Right atrium auricular region (tissue), 2 donors: ENCODE data around the gene ROCK2. TPM values are rescaled to one million over a fixed set of nuclear protein-coding genes. Genes with fewer than 3 reads are reported as not detected.
"Not testable (repeated sequence)": the region's sequence is repeated elsewhere in the genome, so short reads cannot be mapped to it uniquely, and the experiment has no call there.

Source experiments
- DNase-seq: peaks from one replicate; pipeline ENCODE4 v3.0.0-alpha.2; 2019; ENCODE audit warnings: low spot score
- H3K27ac ChIP-seq, 2 donors: fragments of 200-600 bp; sonication (generic); 1 replicate in 1 of 2; 2 replicates in 1 of 2; pipeline ENCODE4 v1.5.1; 2016 to 2019
- H3K27me3 ChIP-seq, 2 donors: fragments of 200-600 bp; sonication (generic); one replicate each; pipeline versions ENCODE4 v1.5.1 to v1.6.0; 2017 to 2019
- H3K36me3 ChIP-seq: fragments of 200-600 bp; sonication (generic); one replicate; pipeline ENCODE4 v1.5.1; 2016
- H3K4me1 ChIP-seq, 2 donors: fragments of 200-600 bp; sonication (generic); one replicate each; pipeline versions ENCODE4 v1.5.1 to v1.6.0; 2017 to 2019
- H3K4me3 ChIP-seq, 2 donors: fragments of 200-600 bp; sonication (generic); 1 replicate in 1 of 2; 2 replicates in 1 of 2; pipeline ENCODE4 v1.5.1; 2017 to 2019; ENCODE audit warnings: mild to moderate bottlenecking in 1 of 2, moderate library complexity in 1 of 2
- H3K9me3 ChIP-seq, 2 donors: fragments of 200-600 bp; sonication (generic); one replicate each; pipeline ENCODE4 v1.5.1; 2019
- CTCF ChIP-seq, 2 donors: fragments of 200-600 bp; sonication (generic); IDR thresholded peaks; one replicate each; pipeline ENCODE4 v1.5.1; 2019; ENCODE audit warnings: antibody characterized with exemption in 2 of 2
- total RNA-seq, 2 donors: library from RNA; depleted of rRNA; stranded (reverse); fragments of >200 nt; gene quantifications; one replicate each; pipeline ENCODE4 v1.1.0, GENCODE V29; 2016

ROCK2 gene
- total RNA-seq, 2 donors from 2014 or later = 32.3 to 32.6 TPM

- H3K4me1 ChIP-seq = peaks cover 0 to 20% of the 10 kb centered on the region in 2 donors
- no peak for TF ChIP-seq CTCF (IDR thresholded peaks at IDR 0.05)
- no peaks in the 10 kb centered on the region for H3K36me3 ChIP-seq
- DNase-seq = no peak
- H3K9me3 ChIP-seq = no peaks in the 10 kb centered on the region
- no peak overlapping the region for H3K27ac ChIP-seq
- H3K4me3 ChIP-seq = no peak overlapping the region
- no peaks in the 10 kb centered on the region for H3K27me3 ChIP-seq
These were observed 108.1 kb downstream of the ROCK2 start for GRCh38 chr2:11236335-11236734.

GRCh38 chr2:11235583-11235982 lies 108.9 kb downstream of the ROCK2 start:
- no peaks in the 10 kb centered on the region for H3K36me3 ChIP-seq
- no peaks in the 10 kb centered on the region for H3K9me3 ChIP-seq
- no peak for TF ChIP-seq CTCF (IDR thresholded peaks at IDR 0.05)
- peaks cover 0 to 20% of the 10 kb centered on the region in 2 donors for H3K4me1 ChIP-seq
- H3K4me3 ChIP-seq = no peak overlapping the region
- no peak overlapping the region for H3K27ac ChIP-seq
- no peaks in the 10 kb centered on the region for H3K27me3 ChIP-seq
- DNase-seq = no peak

GRCh38 chr2:11234309-11234708 lies 110.1 kb downstream of the ROCK2 start:
- Histone ChIP-seq H3K36me3 (no peaks in the 10 kb centered on the region), H3K27ac (no peak overlapping the region), H3K27me3 (no peaks in the 10 kb centered on the region), H3K9me3 (no peaks in the 10 kb centered on the region), H3K4me1 (peaks cover 0 to 20% of the 10 kb centered on the region in 2 donors), H3K4me3 (no peak overlapping the region)
- no peak for DNase-seq
- TF ChIP-seq CTCF (IDR thresholded peaks at IDR 0.05) = peak; percentile 44 to 66

- not testable (repeated sequence) for H3K27ac ChIP-seq, DNase-seq, H3K27me3 ChIP-seq, H3K4me3 ChIP-seq, H3K9me3 ChIP-seq, H3K36me3 ChIP-seq
- H3K4me1 ChIP-seq = peaks cover 0 to 21% of the 10 kb centered on the region in 2 donors
These were observed 113.2 kb downstream of the ROCK2 start for GRCh38 chr2:11231193-11231592.

GRCh38 chr2:11228692-11229091 lies 115.7 kb downstream of the ROCK2 start:
- no peak for DNase-seq
- H3K9me3 ChIP-seq = no peaks in the 10 kb centered on the region
- no peaks in the 10 kb centered on the region for H3K27me3 ChIP-seq
- no peak overlapping the region for H3K4me3 ChIP-seq
- H3K4me1 ChIP-seq = peaks cover 0 to 5% of the 10 kb centered on the region in 2 donors
- no peaks in the 10 kb centered on the region for H3K36me3 ChIP-seq
- no peak overlapping the region for H3K27ac ChIP-seq
- TF ChIP-seq CTCF (IDR thresholded peaks at IDR 0.05) = no peak

- DNase-seq = no peak
- Histone ChIP-seq H3K27ac (no peak overlapping the region), H3K4me1 (peaks cover 0 to 5% of the 10 kb centered on the region in 2 donors), H3K9me3 (no peaks in the 10 kb centered on the region), H3K4me3 (no peak overlapping the region), H3K27me3 (no peaks in the 10 kb centered on the region), H3K36me3 (no peaks in the 10 kb centered on the region)
- no peak for TF ChIP-seq CTCF (IDR thresholded peaks at IDR 0.05)
These were observed 116.8 kb downstream of the ROCK2 start for GRCh38 chr2:11227595-11227994.
